DND-41 (cell line): ENCODE measurements around the gene ABHD5.

Experiments used
- ATAC-seq: fragments of 200-7000 bp; cut with Tn5 transposase; 3 replicates; pipeline ENCODE4 v1.9.1; 2021; ENCODE audit warnings: low read depth; ENCODE audit not compliant: insufficient read depth
- DNase-seq: peaks from one replicate; pipeline ENCODE4 v3.0.0-alpha.2; 2020
- H2AFZ ChIP-seq: 2 replicates; pipeline ENCODE4 v1.6.0; 2012; ENCODE audit warnings: low read depth, low read length
- H3K27ac ChIP-seq: 2 replicates; pipeline ENCODE4 v1.5.1; 2012; ENCODE audit warnings: low read length, inconsistent platforms
- H3K27me3 ChIP-seq: fragments of 200-600 bp; sonication (generic); 2 replicates; pipeline ENCODE4 v1.6.0; 2012; ENCODE audit warnings: low read length, mild to moderate bottlenecking, inconsistent platforms; ENCODE audit not compliant: insufficient read depth, poor library complexity
- H3K36me3 ChIP-seq: 2 replicates; pipeline ENCODE4 v1.5.1; 2012; ENCODE audit warnings: low read length, inconsistent platforms; ENCODE audit not compliant: insufficient read depth
- H3K4me1 ChIP-seq: 2 replicates; pipeline ENCODE4 v1.5.1; 2012; ENCODE audit warnings: mild to moderate bottlenecking, low read length; ENCODE audit not compliant: insufficient read depth
- H3K4me2 ChIP-seq: 2 replicates; pipeline ENCODE4 v1.6.0; 2012; ENCODE audit warnings: mild to moderate bottlenecking, moderate library complexity, low read length, inconsistent platforms; ENCODE audit not compliant: insufficient read depth
- H3K4me3 ChIP-seq, 2 experiments: fragments of 200-600 bp in 1 of 2; shearing (Covaris generic) in 1 of 2; 2 replicates each; pipeline ENCODE4 v1.5.1; 2012 to 2016; ENCODE audit warnings: inconsistent platforms in 2 of 2, low read length in 2 of 2, mild to moderate bottlenecking in 2 of 2, low read depth in 1 of 2, moderate library complexity in 1 of 2
- H3K79me2 ChIP-seq: 2 replicates; pipeline ENCODE4 v1.6.0; 2012; ENCODE audit warnings: low read length, inconsistent platforms; ENCODE audit not compliant: insufficient read depth
- H3K9ac ChIP-seq: 2 replicates; pipeline ENCODE4 v1.6.0; 2012; ENCODE audit warnings: low read depth, mild to moderate bottlenecking, inconsistent platforms, low read length, moderate library complexity
- H3K9me3 ChIP-seq: 2 replicates; pipeline ENCODE4 v1.5.1; 2012; ENCODE audit warnings: low read length, moderate library complexity, mild to moderate bottlenecking, inconsistent platforms; ENCODE audit not compliant: insufficient read depth, severe bottlenecking
- H4K20me1 ChIP-seq: 2 replicates; pipeline ENCODE4 v1.6.0; 2012; ENCODE audit warnings: low read length; ENCODE audit not compliant: insufficient read depth
- CTCF ChIP-seq: IDR thresholded peaks from 2 replicates; pipeline ENCODE4 v1.5.1; 2012; ENCODE audit warnings: borderline replicate concordance, low read length, moderate library complexity, mild to moderate bottlenecking; ENCODE audit not compliant: poor library complexity, severe bottlenecking; ENCODE audit errors: extremely low read depth
- EZH2 ChIP-seq: IDR thresholded peaks from 3 replicates; pipeline ENCODE4 v1.6.1; 2012; ENCODE audit warnings: borderline replicate concordance, low read depth, mild to moderate bottlenecking, moderate library complexity, low read length, inconsistent platforms; ENCODE audit not compliant: severe bottlenecking

The ABHD5 gene

DNA sequence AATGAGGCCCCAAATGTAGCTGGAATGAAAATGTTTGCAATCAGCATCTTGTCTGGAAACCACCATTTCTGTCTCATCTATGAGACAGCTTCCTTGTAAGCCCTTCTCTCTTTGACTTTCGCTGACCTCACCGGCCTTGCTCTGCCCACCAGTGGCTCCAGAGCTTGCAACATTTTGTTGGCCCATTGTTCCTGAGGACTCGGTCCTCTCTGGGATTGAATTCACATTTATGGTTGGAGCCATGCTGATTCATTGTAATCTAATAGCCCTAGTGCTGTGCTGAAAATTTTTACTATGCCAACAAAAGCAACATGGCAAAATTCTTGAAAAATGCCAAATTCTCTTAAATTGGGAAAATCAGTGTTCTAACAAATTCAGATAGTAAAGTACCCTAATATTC, 37.2 kb downstream of the ABHD5 start:
- H3K9me3 ChIP-seq, result no peaks in the 10 kb centered on the region
- H3K79me2 ChIP-seq, result no peaks in the 10 kb centered on the region
- H3K4me2 ChIP-seq, result no peak overlapping the region
- H4K20me1 ChIP-seq, result no peaks in the 10 kb centered on the region
- no peak overlapping the region for H3K9ac ChIP-seq
- H3K27me3 ChIP-seq, result no peaks in the 10 kb centered on the region
- no peak for ATAC-seq
- no peaks in the 10 kb centered on the region for H3K4me1 ChIP-seq
- H2AFZ ChIP-seq, result no peak overlapping the region
- no peak for DNase-seq
- no peak overlapping the region for H3K4me3 ChIP-seq
- TF ChIP-seq CTCF (no peak), EZH2 (no peak)
- H3K27ac ChIP-seq, result no peak overlapping the region
- peaks cover 12% of the 10 kb centered on the region; the same call in 1 of the 2 replicates for H3K36me3 ChIP-seq

GRCh38 chr3:43728476-43728875, 37.7 kb downstream of the ABHD5 start:
- Histone ChIP-seq H3K4me2 (no peak overlapping the region), H3K27me3 (no peaks in the 10 kb centered on the region), H3K9me3 (no peaks in the 10 kb centered on the region), H3K36me3 (peaks cover 12% of the 10 kb centered on the region; the same call in 1 of the 2 replicates), H3K9ac (no peak overlapping the region), H3K27ac (no peak overlapping the region), H2AFZ (no peak overlapping the region), H3K4me1 (no peaks in the 10 kb centered on the region), H3K79me2 (no peaks in the 10 kb centered on the region), H4K20me1 (no peaks in the 10 kb centered on the region), H3K4me3 (no peak overlapping the region)
- DNase-seq (no peak), ATAC-seq (no peak)
- no peak for TF ChIP-seq EZH2
- no peak for TF ChIP-seq CTCF

- Histone ChIP-seq H3K9ac (no peak overlapping the region), H3K4me1 (no peaks in the 10 kb centered on the region)
- no peak for DNase-seq
Measured at GRCh38 chr3:43728947-43729346, 38.2 kb downstream of the ABHD5 start.

More at GRCh38 chr3:43728947-43729346, 38.2 kb downstream of the ABHD5 start:
- no peaks in the 10 kb centered on the region for H3K79me2 ChIP-seq
- TF ChIP-seq CTCF (no peak), EZH2 (no peak)
- H3K4me3 ChIP-seq, result no peak overlapping the region
- H4K20me1 ChIP-seq, result no peaks in the 10 kb centered on the region
- no peak overlapping the region for H3K27ac ChIP-seq
- ATAC-seq, result no peak
- H3K4me2 ChIP-seq, result no peak overlapping the region
- no peaks in the 10 kb centered on the region for H3K27me3 ChIP-seq
- H2AFZ ChIP-seq, result no peak overlapping the region
- H3K9me3 ChIP-seq, result no peaks in the 10 kb centered on the region
- peaks cover 15% of the 10 kb centered on the region; the same call in 1 of the 2 replicates for H3K36me3 ChIP-seq
